ENCODE measurements around the gene ADAMTS12.
"Not testable (repeated sequence)": the region's sequence is repeated elsewhere in the genome, so short reads cannot be mapped to it uniquely, and the experiment has no call there.

ADAMTS12 gene

GRCh38 chr5:33530183-33531036, 361.4 kb downstream of the ADAMTS12 start:
- no peak for DNase-seq (ENCODE audit: low read depth)

DNA sequence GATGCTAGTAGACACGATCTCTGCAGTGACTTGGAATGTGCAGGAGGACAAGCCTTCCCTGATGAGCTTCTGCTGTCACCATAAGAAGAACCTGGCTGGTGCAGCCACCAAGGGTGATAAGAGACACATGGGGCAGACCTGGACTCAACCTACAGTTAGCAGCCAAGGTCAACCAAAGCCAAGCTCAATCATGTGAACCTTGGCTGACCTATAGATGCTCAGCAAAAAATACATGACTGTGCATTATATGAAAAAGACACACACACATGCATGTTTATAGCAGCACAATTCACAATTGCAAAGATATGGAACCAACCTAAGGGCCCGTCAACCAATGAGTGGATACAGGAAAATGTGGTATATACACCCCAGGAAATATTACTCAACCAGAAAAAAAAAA, 364.1 kb downstream of the ADAMTS12 start:
- no peak for DNase-seq (ENCODE audit: low read depth)

- no peak for DNase-seq (ENCODE audit: low read depth)
These were observed 365.0 kb downstream of the ADAMTS12 start for GRCh38 chr5:33526755-33527154.

DNA sequence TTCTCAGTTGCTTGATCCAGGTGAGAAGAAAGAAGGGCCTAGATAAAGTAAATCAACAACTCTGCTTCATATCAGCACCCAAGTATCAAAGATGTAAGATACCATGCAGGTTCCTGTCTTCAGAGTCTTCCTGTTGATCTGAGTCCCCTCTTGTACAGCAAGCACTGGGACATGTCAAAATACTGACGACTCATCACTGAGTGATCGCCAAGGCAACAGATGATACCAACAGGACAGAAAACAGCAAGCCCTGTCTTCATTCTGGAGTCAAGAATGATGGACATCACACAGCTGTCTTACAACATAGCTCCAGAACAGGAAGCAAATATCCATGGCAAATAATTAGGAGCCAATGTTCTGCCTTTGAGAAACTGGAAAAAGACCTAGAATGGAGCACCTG, 367.3 kb downstream of the ADAMTS12 start:
- DNase-seq (ENCODE audit: low read depth): no peak

DNA sequence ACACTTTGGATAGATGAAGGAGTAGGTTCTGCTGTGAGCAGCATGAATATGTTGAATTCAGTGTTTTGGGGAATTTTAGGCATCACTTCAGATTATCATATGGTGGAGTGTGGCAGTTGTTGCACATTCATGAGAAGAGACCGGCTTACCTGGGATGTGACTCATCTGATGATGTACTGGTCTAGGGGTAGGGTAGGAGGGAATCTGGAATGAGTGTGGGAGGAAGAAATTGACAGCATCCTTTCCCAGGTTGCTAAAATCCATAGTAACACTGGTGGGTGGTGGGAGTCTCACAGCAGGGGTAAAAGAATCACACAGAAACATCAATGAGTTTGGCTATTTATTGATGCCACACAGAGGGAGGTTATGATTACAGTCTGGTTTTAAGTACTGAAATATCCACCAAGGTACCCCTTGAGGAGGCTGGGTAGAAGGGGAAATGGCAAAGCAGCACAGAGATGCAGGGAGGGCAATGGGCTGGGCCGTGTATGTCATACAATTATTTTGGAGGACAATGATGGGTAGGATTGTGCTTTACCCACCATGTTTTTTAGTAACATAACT, 368.5 kb downstream of the ADAMTS12 start:
- DNase-seq (ENCODE audit: low read depth): no peak

DNA sequence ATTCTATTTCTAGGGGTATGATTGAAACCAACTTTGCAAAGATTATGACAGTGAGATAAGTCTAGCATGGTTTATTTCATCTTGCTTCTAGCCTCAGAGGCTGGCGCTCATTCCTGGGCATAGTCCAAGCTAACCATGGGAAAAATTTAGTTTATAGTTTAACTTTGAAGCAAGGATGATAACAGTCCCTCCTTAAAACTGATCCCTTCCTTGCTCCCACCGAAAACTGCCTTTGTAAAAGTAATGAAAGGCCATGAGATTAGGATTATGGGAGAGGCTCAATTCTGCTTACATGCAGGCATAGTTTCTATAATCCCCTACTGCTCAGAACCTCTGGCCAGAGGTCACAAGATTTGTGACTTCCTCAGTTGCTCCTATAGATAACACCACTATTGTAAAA, 375.4 kb downstream of the ADAMTS12 start:
- no peak for DNase-seq (ENCODE audit: low read depth)

DNA sequence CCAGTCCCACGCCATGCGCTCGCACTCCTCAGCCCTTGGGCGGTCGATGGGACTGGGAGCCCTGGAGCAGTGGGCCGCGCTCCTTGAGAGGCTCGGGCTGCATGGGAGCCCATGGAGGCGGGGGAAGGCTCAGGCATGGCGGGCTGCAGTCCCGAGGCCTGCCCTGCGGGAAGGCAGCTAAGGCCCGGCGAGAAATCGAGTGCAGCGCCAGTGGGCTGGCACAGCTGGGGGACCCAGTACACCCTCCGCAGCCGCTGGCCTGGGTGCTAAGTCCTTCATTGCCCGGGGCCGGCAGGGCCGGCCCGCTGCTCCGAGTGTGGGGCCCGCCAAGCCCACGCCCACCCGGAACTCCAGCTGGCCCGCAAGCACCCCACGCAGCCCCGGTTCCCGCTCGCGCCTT, 376.4 kb downstream of the ADAMTS12 start:
- DNase-seq (ENCODE audit: low read depth): not testable (repeated sequence)

GRCh38 chr5:33513462-33514185, 378.2 kb downstream of the ADAMTS12 start:
- no peak for DNase-seq (ENCODE audit: low read depth)

DNA sequence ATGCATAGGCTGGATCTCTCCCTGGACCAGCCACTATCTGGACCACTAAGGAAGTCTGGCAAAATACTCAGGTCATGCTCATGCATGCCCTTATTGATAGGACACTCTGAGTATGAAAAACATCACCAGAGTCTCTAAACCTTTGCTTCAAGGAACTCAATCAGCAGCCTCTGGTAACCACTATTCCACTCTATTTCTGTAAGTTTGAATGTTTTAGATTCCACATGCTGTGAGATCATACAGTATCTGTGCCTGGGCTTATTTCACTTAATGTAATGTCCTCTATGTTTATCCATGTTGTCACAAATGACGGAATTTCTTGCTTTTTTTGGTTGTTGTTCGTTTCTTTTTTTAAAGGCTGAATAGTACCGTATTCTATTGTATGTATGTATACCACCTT, 382.8 kb downstream of the ADAMTS12 start:
- DNase-seq (ENCODE audit: low read depth): no peak

DNA sequence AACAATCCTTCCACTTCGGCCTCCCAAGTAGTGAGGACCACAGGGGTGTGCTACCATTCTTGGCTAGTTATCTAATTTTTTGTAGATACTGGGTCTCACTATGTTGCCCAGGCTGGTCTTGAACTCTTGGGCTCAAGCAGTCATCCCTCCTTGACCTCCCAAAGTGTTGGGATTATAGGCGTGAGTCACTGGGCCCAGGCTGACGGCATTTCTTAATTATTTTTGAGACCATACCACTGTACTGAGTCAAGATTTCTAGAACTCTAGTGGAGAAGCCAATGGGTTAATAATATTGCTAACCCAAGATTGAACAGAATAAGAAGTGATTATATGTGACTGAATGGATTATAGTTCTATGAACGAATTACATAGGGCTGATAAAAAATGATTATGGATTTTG, 384.4 kb downstream of the ADAMTS12 start:
- no peak for DNase-seq (ENCODE audit: low read depth)

DNA sequence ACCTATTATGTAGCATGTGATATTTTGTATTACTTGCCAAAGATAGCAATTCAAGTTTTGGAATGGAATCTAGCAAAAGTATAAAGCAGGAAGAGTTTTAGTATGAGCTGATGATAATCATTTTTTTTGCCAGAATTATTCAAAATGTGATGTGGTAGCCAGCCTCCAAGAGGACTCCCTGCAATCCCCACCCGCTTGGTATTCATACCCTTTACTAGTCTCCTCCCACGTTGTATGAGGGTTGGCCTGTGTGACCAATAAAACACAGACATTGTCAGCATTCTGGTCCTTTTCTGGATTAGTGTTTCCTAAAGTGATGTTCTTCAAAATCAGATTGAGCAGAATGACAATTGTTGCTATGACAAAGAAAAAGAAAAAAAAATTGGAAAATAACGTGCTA, 387.2 kb downstream of the ADAMTS12 start:
- DNase-seq (ENCODE audit: low read depth): no peak

- DNase-seq (ENCODE audit: low read depth): no peak
These were observed 389.9 kb downstream of the ADAMTS12 start for GRCh38 chr5:33501899-33502298.

GRCh38 chr5:33501260-33501659, 390.5 kb downstream of the ADAMTS12 start:
- DNase-seq (ENCODE audit: low read depth): no peak

GRCh38 chr5:33494466-33494865, 397.3 kb downstream of the ADAMTS12 start:
- no peak for DNase-seq (ENCODE audit: low read depth)

GRCh38 chr5:33491941-33492340, 399.8 kb downstream of the ADAMTS12 start:
- DNase-seq (ENCODE audit: low read depth): no peak

- DNase-seq (ENCODE audit: low read depth): no peak
These were observed 401.6 kb downstream of the ADAMTS12 start for GRCh38 chr5:33490071-33490665.

DNA sequence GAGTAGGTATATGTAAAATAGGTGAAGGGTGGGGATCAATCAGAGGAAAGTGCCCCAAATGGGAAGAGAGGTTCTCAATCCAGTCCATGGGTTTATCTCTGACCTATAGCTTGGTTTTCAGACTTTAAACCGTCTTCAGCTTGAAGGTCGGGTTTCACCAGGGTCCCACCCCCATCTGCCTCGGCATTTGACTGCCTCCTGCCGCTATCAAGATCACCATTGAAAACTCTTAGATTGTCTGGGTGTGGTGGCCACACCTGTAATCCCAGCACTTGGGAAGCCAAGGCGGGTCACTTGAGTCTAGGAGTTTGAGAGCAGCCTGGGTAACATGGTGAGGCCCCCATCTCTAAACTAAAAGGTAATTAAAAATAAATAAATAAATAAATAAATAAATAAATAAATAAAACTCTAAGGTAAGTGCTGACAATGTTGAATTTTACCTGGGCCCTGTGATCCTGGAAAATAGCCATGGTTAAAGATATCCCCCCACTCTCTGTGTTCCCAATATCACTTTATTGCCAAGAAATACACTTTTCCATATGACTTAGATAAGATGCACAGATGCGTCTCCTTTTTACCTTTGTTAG, 402.2 kb downstream of the ADAMTS12 start:
- DNase-seq (ENCODE audit: low read depth): no peak

DNA sequence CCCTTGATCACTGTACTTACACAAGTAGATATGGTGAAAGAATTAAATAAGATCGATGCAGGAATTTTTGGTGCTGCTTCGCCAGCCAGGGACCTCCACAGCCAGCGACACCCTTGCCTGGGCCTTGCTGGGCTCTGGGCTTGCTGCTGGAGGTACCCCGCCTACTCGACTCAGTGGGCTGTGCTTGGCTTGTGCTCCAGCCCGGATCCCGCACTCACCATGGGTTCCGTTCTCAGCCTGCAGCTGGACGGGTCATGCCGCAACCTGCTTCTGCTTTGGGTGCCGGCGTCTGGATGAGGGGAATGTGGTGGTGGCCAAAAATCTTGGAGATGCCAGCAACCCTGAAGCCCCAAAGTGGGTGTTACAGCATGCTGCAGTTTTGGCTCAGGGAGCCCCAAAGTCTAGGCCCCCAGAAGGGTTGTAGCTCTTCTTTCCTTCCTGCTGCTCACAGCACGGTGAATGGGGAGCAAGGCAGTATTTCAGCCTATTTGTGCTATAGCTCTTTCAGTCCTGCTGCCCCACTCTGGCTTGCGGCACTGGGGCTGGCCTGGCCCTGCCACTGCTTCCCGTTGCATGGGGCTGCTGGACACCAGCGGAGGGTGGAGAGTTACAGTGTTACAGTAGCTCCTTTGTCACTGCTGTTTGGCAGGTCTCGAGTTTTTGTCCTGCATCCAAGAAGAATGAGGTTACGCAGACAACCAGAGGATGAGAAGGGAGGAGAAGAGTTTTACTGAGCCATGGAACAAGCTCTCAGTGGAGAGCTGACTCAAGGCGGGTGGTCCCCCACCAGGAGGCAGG, 403.0 kb downstream of the ADAMTS12 start:
- DNase-seq (ENCODE audit: low read depth): no peak

DNA sequence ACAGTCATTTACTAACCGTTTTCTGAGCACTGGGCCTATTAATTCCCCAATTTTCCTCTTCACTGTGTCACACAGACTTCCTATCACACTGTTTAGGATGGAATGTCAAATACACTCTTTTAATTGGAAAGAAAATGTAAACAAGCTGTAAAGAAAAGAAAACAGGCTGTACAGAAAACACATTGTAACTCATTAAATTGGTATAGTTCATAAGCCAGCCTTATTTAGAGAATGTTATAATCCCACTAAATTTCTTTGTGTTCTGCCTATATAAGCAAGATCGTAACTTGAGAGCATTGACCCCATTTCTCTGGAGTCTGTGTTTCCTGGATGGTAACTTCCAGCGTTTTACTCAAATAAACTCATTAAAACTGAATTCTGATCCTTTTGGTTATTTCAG, 404.6 kb downstream of the ADAMTS12 start:
- no peak for DNase-seq (ENCODE audit: low read depth)

DNA sequence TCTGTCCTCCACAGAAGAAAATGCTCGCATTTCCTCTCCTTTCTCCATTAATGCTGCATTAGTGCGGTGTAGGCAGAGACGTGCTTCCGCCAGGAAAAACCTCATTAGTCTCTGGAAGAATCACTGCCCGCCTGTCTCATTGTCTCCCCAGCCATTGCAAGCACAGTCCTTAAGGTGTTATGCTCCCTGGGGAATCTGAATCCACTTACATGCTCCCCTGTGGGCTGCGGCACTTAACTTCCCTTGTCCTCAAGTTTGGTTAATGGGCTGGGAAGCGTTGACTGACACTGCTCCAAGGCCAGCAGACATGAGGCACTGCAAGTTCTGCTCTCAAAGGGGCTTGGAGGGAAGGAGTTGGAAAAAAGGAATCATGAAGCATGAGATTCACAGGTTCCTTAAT, 409.5 kb downstream of the ADAMTS12 start:
- DNase-seq (ENCODE audit: low read depth): no peak

- no peak for DNase-seq (ENCODE audit: low read depth)
These were observed 410.9 kb downstream of the ADAMTS12 start for GRCh38 chr5:33480876-33481275.

GRCh38 chr5:33479311-33479710, 412.5 kb downstream of the ADAMTS12 start:
- no peak for DNase-seq (ENCODE audit: low read depth)

All from activated T-cell treated with anti-CD3 and anti-CD28 coated beads for 48 hours (primary cell).